Stimulated activated naive CD4-positive, alpha-beta T cell (primary cell): ENCODE data around the gene NAA50.

ENCODE experiments used
- DNase-seq, 6 experiments: peaks; one replicate each; lab custom pipeline; 2025; lab: John Stamatoyannopoulos, UW

The NAA50 gene

GRCh38 chr3:113741620-113742019, 4.4 kb downstream of the NAA50 start:
- DNase-seq = no peak

GRCh38 chr3:113741086-113741485, 5.0 kb downstream of the NAA50 start:
- DNase-seq = no peak

GRCh38 chr3:113736548-113737089, 9.4 kb downstream of the NAA50 start:
- DNase-seq = peak in 4 of 6 experiments; percentile 2 to 76 (median 58)

GRCh38 chr3:113731694-113732093, 14.4 kb downstream of the NAA50 start:
- no peak for DNase-seq

GRCh38 chr3:113730550-113730949, 15.5 kb downstream of the NAA50 start:
- DNase-seq = no peak

- no peak for DNase-seq
Observed at GRCh38 chr3:113728661-113729060, 17.4 kb downstream of the NAA50 start.

- DNase-seq = no peak
Observed at GRCh38 chr3:113721636-113722035, 24.4 kb downstream of the NAA50 start.

GRCh38 chr3:113719758-113720157, 26.3 kb downstream of the NAA50 start:
- no peak for DNase-seq

GRCh38 chr3:113719294-113719693, 26.8 kb downstream of the NAA50 start:
- no peak for DNase-seq

GRCh38 chr3:113717818-113718217, 28.2 kb downstream of the NAA50 start:
- no peak for DNase-seq

GRCh38 chr3:113717308-113717707, 28.7 kb downstream of the NAA50 start:
- no peak for DNase-seq

- DNase-seq = no peak
Observed at GRCh38 chr3:113714702-113715101, 31.3 kb downstream of the NAA50 start.

GRCh38 chr3:113712129-113712528, 33.9 kb downstream of the NAA50 start:
- DNase-seq = no peak

- DNase-seq = no peak
Observed at GRCh38 chr3:113707835-113708234, 38.2 kb downstream of the NAA50 start.

GRCh38 chr3:113698956-113699355, 47.1 kb downstream of the NAA50 start:
- peak in 3 of 6 experiments; percentile 8 to 29 (median 18) for DNase-seq

GRCh38 chr3:113698213-113698742, 47.8 kb downstream of the NAA50 start:
- no peak for DNase-seq

GRCh38 chr3:113697500-113698090, 48.5 kb downstream of the NAA50 start:
- DNase-seq = peak in 2 of 6 experiments; percentile 44 to 59

GRCh38 chr3:113696658-113697499, 49.2 kb downstream of the NAA50 start:
- peak; percentile 95 to 99 (median 98) for DNase-seq

- DNase-seq = peak; percentile 74 to 87 (median 83)
Observed at GRCh38 chr3:113695786-113696645, 50.0 kb downstream of the NAA50 start, which contains the start of gene USF3. USF3 (minus strand) TSS chr3:113696642; CDS start chr3:113674878, 21,764 bp downstream.

GRCh38 chr3:113695431-113695785, 50.6 kb downstream of the NAA50 start:
- DNase-seq = peak in 2 of 6 experiments; percentile 20 to 56

- no peak for DNase-seq
Observed at GRCh38 chr3:113690482-113690881, 55.6 kb downstream of the NAA50 start.
